Fibroblast of mammary gland (primary cell): ENCODE results near the gene ADD2.

ENCODE experiments used
- DNase-seq: peaks from one replicate; pipeline ENCODE4 v3.0.0-alpha.2; 2010; ENCODE audit warnings: low read depth
- H3K4me3 ChIP-seq: 2 replicates; pipeline ENCODE4 v1.5.1; 2011; ENCODE audit warnings: low read depth, mild to moderate bottlenecking, low read length, moderate library complexity; ENCODE audit not compliant: control insufficient read depth
- TF ChIP-seq, protein P1 (sequence below): conservative IDR thresholded peaks from 2 replicates; pipeline ENCODE4 v1.5.1; 2011; ENCODE audit warnings: low read depth, low read length, inconsistent platforms; ENCODE audit not compliant: control insufficient read depth, insufficient read depth

The ADD2 gene

DNA sequence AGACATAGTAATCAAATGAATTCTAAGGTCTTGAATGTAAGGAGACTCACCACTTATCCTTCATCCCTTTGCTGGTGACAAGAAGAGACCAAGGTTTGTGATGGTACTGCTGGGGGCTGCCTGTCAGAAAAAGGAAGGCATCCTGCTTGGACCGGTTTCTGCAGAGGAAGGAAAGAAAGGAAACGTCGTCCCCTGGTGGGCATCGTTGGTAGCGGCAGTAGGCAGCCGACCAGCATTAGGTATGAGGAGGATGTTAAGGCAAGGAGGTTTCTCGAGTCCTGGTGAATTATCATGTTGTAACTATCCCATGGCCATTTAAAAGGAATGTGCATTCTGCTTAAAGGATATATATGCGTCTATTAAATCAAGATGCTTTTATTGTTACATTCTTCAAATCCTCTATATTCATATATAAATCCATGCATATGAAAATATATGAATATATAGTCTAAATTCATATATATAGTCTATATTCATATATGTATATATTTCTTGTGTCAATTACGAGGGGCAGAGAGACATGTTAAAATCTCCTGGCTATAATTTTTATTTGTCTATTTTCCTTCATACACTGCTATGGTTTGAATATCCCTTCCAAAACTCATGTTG is 120.0 kb downstream of the ADD2 start:
- DNase-seq = peak; percentile 53
- TF ChIP-seq, protein P1, sequence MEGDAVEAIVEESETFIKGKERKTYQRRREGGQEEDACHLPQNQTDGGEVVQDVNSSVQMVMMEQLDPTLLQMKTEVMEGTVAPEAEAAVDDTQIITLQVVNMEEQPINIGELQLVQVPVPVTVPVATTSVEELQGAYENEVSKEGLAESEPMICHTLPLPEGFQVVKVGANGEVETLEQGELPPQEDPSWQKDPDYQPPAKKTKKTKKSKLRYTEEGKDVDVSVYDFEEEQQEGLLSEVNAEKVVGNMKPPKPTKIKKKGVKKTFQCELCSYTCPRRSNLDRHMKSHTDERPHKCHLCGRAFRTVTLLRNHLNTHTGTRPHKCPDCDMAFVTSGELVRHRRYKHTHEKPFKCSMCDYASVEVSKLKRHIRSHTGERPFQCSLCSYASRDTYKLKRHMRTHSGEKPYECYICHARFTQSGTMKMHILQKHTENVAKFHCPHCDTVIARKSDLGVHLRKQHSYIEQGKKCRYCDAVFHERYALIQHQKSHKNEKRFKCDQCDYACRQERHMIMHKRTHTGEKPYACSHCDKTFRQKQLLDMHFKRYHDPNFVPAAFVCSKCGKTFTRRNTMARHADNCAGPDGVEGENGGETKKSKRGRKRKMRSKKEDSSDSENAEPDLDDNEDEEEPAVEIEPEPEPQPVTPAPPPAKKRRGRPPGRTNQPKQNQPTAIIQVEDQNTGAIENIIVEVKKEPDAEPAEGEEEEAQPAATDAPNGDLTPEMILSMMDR = peak; percentile 100

GRCh38 chr2:70646420-70646818 is 121.6 kb downstream of the ADD2 start:
- TF ChIP-seq, protein P1 = no peak
- no peak overlapping the region for H3K4me3 ChIP-seq
- no peak for DNase-seq

More for the DNA sequence above, 120.0 kb downstream of the ADD2 start:
- H3K4me3 ChIP-seq = no peak overlapping the region

GRCh38 chr2:70645733-70646419 is 122.1 kb downstream of the ADD2 start:
- no peak for DNase-seq
- TF ChIP-seq, protein P1 = no peak

GRCh38 chr2:70643715-70644114 is 124.3 kb downstream of the ADD2 start:
- TF ChIP-seq, protein P1 = peak; percentile 22
- no peak overlapping the region for H3K4me3 ChIP-seq
- peak; percentile 4 for DNase-seq

More at GRCh38 chr2:70645733-70646419, 122.1 kb downstream of the ADD2 start:
- no peak overlapping the region for H3K4me3 ChIP-seq

- no peak overlapping the region for H3K4me3 ChIP-seq
- DNase-seq = peak; percentile 6
- TF ChIP-seq, protein P1 = no peak
These were observed 126.7 kb downstream of the ADD2 start for GRCh38 chr2:70641263-70641784.

GRCh38 chr2:70639841-70640436 is 128.1 kb downstream of the ADD2 start:
- DNase-seq = no peak
- H3K4me3 ChIP-seq = no peak overlapping the region
- TF ChIP-seq, protein P1 = no peak
